PFSK-1 (cell line): Measurements from ENCODE around the gene TNP2.

Source experiments
- FOXP2 ChIP-seq: optimal IDR thresholded peaks from 2 replicates; pipeline ENCODE3; 2011; ENCODE audit warnings: borderline replicate concordance, control low read depth, inconsistent platforms; ENCODE audit not compliant: insufficient read depth; ENCODE audit errors: extremely low read length, extremely low read depth
- POLR2AphosphoS5 ChIP-seq: IDR thresholded peaks from 2 replicates; pipeline ENCODE4 v1.6.1; 2012; ENCODE audit warnings: low read depth, mild to moderate bottlenecking, control low read depth, low read length, moderate library complexity
- REST ChIP-seq, 2 experiments: IDR thresholded peaks; 2 replicates each; pipeline versions ENCODE4 v1.6.1 to v1.8.0; 2011 to 2012; ENCODE audit warnings: low read depth in 2 of 2, low read length in 2 of 2, control low read depth in 1 of 2, inconsistent platforms in 1 of 2, mild to moderate bottlenecking in 1 of 2, moderate library complexity in 1 of 2; ENCODE audit not compliant: insufficient read depth in 1 of 2
- SIN3A ChIP-seq: IDR thresholded peaks from 2 replicates; pipeline ENCODE4 v1.6.1; 2012; ENCODE audit warnings: mild to moderate bottlenecking, low read length, moderate library complexity, borderline replicate concordance; ENCODE audit not compliant: insufficient read depth
- TAF1 ChIP-seq: IDR thresholded peaks from 2 replicates; pipeline ENCODE4 v1.6.1; 2012; ENCODE audit warnings: low read length, control low read depth, borderline replicate concordance; ENCODE audit not compliant: insufficient read depth

- TF ChIP-seq POLR2AphosphoS5, result no peak
- no peak for TF ChIP-seq REST (IDR thresholded peaks at IDR 0.05; ENCODE audit: insufficient read depth in 1 of 2, low read depth in 2 of 2, low read length in 2 of 2)
- TF ChIP-seq TAF1, result no peak
- no peak for TF ChIP-seq FOXP2
- TF ChIP-seq SIN3A, result no peak
Measured at GRCh38 chr16:11231367-11231970, 37.7 kb downstream of the TNP2 start.
